HG03439 (cell line): ENCODE data around the gene GPRC5D.

Source experiments
- ATAC-seq: cut with Tn5 transposase; IDR thresholded peaks from one replicate; pipeline ENCODE4 v1.9.1; 2021; ENCODE audit warnings: mild to moderate bottlenecking, moderate library complexity; ENCODE audit not compliant: unreplicated experiment

Gene GPRC5D

DNA sequence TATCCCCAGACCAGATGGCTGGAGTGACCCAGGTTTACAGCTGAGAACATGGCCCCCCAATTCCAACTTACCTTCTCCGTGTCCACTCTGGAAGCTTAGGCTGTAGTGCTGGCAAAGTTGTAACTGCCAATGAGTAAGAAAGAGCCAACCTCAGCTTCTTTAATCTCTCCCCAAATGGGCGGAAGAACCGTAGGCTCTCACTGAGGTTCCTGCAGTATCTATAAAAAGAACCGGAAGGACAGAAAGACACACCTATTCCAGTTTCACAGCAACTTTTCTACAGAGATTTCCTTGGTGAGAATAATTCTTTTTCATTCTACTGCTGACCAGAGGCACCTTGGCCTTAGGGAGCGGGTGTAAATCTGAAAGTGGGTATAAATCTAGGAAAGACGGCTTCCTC is at the start of gene GPRC5D:
TSS of gene GPRC5D (minus strand) at position 135 of the 400 bp plus-strand sequence. CDS start 1,786 bp downstream, outside the sequence.
- ATAC-seq, result no peak

DNA sequence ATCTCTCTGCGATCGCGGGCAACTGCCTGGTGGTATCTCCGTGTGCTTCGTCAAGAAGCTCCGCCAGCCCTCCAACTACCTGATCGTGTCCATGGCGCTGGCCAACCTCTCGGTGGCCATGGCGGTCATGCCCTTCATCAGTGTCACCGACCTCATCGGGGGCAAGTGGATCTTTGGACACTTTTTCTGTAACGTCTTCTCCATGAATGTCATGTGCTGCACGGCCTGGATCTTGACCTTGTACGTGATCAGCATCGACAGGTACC is 49.7 kb upstream of the GPRC5D start:
- ATAC-seq, result no peak

DNA sequence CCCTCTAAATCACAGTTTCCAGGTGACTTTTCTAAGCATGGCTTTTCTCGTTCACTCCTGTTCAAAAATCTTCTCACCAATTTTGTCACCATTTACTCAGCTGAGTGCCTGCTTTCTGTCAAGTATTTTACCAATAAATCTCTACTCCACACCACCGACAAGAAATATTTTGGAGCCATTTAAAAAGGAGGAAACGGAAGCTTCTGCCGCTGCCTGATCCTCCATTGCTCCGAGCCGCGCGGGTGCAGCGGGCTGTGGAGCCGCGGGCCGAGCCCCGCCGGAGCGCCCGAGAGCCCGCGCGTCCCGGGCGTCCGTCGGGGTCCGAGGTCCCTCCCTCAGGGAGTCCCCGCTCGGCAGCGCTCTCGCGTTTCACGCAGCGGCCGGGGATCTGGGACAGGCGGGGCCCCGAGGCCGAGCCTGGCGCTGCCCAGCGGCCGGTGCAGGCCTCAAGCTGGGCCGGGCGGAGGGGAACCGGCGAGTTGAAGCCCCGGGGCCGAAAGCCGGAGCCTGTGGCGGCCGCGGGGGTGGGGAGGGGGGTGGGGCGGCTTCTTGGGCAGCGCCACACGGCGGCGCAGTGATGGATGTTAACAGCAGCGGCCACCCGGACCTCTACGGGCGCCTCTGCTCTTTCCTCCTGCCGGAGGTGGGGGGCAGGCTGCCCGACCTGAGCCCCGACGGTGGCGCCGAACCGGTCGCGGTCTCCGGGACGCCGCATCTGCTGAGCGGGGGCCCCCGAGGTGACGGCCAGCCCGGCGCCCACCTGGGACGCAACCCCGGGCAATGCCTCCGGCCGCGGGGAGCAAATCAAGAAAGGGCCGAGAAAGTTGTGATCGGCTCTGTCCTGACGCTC is 49.2 kb upstream of the GPRC5D start:
- no peak for ATAC-seq

DNA sequence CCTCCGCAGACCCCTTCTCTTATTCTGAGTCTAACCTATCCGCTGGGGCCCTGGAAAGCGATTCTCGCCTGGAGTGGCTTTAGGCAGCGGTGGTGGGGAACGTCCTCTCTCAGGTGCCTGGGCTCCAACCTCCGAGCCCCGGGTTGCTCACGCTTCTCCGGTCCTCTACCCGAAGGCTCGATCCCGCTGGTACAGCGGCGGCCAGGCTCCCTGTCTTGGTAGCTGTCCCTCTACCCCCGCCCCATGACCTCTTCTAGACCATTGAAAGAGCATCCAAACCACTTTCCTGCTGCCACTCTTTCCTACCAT is 48.6 kb upstream of the GPRC5D start:
- peak; percentile 28 for ATAC-seq

DNA sequence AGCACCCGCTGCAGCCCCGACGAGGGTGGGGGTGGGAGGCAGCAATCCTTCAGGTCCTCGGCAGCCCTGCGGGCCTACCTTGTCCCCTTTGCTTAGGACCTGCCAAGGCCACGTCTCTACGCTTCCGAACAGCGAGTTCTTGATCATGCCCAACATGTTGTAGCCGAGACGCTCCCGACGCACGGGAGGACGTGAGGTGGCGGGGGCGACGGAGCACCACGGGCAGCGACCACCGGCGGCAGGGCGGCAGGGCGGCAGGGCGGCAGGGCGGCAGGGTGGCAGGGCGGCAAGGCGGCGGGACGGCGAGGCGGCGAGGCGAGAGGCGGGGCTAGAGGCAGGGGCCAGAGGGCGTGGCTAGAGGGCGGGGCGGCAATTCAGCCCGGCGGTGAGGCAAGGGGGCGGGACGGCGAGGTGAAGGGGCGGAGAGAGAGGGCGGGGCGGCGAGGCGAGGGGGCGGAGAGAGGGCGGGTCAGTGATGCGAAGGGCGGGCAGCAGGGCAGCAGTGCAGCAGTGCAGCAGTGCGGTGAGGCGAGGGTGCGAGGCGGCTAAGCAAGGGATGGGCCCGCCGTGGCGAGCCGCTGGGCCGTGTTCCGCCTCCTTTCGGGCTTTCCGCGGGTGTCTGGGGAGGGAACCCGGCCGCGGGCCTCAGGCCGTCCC is 48.1 kb upstream of the GPRC5D start, which contains the start of gene HEBP1:
TSS of gene HEBP1 (minus strand) at position 307 of the 657 bp plus-strand sequence. CDS start at position 156, 151 bp downstream.
- peak; percentile 90 for ATAC-seq

DNA sequence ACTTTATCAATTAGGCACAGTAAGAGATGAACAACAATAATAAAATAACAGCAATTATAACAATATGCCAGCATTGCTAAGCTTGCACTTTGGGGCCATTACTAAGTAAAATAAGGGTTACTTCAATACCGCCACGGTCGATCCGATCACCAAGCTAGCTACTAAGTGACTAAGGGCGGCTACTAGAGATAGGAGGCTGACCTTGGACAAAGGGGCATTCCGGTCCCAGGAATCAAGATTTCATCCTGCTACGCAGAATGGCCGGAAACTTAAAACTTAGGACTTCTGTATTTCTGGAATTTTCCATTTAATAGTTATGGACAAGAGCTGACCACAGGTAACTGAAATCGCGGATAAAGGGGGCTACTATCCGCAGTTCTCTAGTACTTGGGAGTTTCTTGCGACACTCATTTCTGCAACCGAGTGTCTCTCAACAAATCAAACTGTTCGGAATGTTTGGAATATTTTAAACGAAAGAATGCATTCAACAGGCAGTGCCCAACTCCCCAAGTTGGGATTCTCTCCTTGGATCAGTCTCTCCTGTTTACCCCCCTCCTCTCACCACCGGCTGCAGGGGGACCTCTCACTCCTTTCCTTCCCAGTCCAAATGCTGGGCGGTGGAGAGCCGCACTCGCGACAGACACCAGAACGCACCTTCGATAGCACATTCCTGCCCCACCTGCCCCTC is 47.4 kb upstream of the GPRC5D start:
- ATAC-seq, result no peak

DNA sequence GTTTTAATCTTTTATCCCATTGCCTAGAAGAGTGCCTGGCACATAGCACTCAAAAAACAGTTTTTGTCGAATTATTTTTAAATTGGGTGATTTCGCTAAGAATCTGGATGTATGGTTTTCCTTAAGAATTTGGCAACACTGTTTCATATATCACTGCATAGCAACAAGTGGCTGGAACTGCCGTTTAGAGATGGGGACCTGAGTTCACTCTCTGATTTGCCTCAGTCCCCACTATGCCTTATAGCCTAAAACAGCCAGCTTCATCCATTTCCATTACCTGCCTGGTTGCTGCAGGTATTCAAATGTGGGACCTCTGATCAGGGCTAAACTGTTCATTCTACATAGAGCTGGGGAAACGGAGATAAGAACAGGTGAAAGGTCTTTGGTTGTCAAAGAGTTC is 46.3 kb upstream of the GPRC5D start:
- ATAC-seq, result no peak

DNA sequence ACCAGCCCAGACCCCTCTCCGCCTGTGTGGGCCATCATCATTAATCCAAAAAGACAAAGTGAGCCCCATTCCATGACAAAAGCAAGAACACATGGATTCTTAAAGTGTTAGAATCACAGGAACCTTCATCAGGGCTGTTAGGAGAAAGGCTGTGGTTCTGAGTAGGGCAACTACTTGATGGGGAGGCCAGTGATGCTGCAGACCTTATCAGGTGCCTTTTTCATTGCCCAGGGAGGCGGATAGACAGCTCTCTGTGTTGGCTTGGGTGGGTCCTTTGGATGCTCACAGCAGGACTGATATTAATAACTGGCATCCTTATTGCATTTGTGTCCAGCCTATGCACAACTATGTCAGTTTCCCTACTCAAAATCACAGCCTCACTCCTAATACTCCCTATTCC is 45.8 kb upstream of the GPRC5D start:
- no peak for ATAC-seq

DNA sequence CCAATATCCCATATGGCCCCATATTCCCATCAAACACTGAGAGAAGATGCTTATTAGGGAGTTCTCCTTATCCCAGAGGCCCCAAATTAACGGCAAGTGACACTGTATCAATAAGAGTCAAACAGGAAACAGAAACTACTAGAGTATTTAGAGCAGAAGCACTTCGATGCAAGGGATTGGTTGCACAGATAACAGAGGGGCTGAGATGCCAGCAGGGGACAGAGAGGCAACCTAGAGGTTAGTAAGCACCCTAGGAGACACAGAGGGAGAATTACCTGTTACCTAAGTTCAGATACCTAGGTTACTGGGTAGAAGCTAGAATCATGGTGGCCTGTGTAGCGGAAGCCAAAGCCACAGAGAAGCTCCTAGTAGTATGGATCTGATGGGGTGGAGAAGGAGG is 45.2 kb upstream of the GPRC5D start:
- no peak for ATAC-seq

DNA sequence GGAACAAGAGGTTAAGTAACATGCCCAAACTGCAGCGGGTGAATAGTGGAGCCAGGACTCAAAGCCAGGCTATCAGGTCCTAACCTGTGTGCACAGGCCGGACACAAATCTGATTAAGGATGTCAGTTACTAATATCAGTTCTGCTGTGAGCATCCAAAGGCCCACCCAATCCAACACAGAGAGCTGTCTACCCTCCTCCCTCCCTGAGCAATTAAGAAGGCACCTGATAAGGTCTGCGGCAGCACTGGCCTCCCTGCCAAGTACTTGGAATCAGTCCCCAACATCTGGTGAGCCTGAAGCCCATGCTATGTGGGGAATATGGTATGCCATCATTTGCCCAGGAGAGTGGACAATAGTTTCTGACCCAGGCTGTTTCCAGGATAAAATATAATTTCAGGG is 44.2 kb upstream of the GPRC5D start:
- ATAC-seq, result no peak

DNA sequence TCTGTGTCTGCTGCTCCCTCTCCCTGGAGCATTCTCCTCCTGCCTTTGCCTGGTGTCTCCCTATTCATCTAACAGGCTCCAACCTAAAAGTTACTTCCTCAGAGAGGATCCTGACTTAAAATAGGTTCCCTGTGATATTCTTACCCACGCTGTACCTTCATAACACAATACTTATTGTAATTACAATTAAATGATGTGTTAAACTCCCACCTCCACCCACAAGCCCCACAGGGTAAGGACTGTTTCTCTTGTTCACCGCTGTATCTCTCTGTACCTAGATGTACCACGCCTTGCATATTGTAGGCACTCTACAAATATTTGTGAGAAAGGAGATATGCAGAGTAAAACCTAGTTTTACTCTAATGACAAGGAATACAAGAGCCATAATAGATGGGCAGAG is 43.1 kb upstream of the GPRC5D start:
- no peak for ATAC-seq

DNA sequence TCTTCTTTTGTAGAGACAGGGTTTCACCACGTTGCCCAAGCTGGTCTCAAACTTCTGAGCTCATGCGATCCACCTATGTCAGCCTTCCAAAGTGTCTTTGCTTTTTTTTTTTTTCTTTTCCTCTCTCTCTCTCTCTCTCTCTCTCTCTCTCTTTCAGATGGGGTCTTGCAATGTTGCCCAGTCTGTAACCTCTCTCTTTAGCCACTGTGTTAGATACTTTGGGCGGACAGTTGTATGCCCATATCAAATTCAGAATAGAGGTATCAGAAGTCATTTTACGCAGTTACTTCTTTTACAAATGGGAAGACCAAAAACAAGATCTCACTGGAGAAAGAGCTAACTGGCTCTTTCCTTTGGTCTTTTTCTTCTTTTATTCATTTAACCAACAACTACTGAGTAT is 41.4 kb upstream of the GPRC5D start:
- ATAC-seq, result no peak

DNA sequence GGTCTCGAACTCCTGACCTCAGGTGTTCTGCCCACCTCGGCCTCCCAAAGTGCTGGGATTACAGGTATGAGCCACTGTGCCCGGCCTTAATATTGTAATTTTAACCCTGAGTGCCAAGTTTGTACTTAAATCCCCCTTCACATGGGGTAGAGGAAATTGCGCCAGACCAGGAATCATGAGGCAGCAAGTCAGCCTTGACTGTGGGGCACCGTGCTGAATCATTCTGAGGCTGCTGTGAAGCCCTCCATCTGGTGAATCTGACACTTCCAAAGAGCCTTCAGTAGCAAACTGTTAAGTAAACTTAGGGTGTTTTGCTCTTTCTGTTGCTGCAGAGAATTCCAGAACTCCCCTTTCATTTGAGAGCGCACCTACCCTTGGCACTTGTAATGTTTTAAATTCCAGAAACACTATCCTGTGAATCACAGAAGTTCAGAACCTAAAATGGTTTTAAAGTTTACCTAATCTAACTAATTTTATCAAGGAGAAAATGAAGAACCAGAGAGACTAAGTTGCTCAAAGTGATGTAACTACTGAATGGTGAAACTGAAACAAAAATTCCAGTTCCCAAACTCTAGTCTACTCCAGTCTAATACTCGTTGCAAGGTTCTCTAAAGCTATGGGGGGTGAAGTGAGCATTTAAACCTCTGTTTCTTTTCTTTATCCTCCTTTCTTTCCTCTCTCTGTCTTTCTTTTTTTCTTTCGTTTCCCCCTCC is 40.6 kb upstream of the GPRC5D start:
- ATAC-seq, result no peak

DNA sequence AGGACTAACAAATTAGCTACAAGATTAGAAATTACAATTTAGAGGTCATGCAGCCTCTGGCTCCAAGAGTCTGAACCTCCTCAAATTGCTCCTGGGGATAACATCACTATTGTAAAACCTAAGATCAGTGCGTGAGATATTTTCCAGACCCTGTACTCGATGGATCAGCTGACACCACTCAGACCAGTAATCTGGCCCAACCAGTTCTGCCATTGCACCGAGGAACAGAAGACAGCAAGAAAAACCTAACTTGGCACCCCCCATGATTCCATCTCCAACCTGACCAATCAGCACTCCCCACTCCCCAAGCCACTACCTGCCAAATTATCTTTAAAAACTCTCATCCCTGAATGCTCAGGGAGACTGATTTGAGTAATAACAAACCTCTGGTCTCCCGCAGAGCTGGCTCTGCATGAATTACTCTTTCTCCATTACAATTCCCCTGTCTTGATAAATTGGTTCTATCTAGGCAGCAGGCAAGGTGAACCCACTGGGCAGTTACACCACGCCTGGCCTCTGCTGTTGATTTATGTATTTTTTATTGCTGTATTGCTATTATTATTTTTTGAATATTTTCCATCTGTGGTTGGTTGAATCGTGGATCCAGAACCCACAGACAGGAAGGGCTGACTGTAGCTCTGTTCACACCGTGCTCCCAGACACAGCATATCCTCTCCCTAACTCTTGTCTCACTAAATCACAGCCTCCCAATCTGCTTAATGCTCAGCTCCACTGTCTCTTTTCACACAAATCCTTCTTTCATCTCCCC is 38.9 kb upstream of the GPRC5D start:
- ATAC-seq, result no peak

DNA sequence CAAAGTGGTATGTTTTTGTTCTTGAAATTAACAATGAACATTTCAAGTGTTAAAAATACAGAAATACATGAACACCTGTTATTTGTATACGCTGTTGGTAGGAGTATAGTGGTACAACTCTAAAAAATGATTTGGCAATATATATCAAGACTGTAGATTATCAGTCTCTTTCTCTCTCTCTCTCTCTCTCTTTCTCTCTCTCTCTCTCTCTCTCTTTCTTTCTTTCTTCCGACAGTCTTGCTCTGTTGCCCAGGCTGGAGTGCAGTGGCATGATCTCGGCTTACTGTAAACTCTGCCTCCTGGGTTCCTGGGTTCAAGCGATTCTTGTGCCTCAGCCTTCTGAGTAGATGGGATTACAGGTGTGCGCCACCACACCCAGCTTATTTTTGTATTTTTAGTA is 35.5 kb upstream of the GPRC5D start:
- ATAC-seq, result no peak

DNA sequence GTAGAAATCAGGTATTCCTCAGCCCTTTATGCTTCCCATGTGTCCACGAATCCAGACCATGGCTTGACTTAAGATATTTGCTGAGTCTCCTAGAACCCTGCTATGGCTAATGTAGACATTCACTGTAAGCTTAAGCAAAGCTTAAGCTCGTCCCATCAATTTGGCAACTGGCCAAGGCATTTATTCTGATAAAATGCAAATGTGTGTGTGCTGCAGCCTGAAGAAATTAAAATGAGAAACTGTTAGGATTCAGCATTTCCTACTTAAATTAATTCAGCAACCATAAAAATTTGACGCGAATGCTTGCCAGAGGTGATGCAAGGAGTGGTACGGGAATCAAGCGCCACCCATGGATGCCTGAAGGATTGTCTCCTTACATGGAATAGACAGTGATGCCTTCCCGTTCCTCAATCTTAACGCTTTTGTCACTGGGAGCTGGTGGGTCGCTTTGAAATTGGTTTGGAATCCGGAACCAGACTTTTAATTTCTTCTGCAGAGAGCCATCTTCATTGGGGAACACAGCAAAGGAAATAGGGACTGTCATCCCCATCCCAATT is 34.9 kb upstream of the GPRC5D start:
- ATAC-seq, result no peak

DNA sequence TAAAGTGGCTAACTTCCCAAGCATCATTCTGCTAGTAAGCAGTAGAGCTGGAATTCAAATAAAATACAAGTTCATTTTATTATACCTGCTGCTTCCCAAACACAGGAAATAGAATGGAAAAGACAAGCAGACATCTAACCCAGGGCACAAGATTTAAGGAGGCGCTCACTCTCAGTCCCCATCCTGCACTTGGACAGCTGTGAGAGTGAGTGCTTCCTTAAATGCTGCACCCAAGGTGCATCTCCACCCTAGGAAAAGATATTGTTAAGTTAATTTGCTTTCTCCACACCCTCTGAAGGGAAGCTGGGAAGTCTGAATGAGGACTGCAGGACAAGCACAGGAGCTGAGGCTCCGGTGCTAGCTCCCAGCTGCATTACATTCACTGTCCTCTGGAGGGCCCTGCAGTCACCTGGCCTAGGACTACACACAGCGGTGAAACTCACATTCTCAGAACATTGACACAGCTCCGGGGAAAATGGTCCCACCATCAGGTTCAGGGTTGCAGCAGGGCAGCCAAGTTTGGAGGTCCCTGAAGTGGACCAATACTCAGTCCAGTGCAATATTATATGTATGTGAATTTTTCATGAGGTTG is 33.9 kb upstream of the GPRC5D start:
- no peak for ATAC-seq

DNA sequence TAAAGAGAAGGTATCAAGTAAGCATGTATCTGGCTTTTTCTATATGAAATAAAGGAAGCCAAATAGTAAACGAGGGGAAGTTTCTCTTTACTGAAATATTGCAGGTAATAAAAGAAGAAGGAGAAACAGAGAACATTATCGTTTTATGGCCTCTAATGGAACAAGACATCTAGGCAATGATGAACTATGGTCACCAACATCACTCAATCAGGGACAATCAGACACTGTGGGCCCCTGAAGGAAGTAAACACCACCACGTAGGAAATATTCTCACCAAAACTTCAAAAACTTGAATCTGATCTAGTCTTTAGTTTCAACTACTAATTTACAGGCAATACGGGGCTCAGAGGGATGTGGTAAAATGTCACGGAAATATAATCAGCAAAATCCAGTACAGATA is 32.2 kb upstream of the GPRC5D start:
- ATAC-seq, result no peak

DNA sequence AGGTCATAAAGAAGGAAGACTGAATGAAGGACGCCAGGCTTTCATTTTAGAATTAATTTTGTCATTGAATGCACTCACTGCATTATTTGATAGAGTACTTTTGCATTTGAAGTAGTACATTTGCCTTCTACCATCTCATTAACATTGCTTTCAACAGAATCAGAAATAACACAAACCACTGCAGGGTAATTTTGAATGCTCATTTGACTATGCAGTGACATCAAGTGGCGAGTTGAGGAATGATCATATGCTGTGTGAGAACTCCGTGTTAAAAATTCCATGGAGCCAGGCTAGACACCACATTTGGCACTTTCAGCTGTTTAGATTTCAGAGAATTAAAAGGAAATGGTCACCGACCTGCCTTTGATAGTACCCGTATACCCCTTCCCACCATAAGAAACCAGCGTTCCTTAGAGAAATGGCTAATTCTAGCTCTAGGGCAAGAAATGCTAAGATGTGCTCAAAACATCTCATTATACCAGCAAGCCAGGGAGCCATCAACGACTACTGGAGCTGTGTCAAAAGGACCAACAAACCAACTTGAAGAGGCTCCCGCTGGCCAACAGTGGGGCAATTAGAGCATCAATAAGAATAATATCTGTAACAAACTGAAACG is 31.6 kb upstream of the GPRC5D start:
- no peak for ATAC-seq

DNA sequence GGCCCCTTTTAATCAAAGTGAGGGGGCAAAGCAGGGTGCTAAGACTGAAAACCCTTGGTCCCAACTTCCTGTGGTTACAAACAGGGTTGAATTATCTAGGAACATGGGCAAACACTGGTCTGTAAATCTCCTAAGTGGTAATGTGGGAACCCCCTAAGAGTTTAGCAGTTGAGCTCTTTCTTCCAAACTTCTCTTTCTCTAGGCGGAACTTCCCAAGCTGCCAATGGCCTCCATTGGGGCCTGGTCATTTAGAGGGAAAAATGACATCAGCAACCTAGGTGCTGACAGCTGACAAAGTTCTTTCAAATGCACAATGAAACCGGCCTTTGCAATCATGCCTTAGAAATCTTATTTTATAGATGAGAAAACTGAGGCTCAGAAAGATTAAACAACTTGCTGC is 30.4 kb upstream of the GPRC5D start:
- no peak for ATAC-seq
